Gastroesophageal sphincter (tissue), 4 donors: ENCODE measurements around the gene ATP5F1D. TPM values are rescaled to one million over a fixed set of nuclear protein-coding genes. Genes with fewer than 3 reads are reported as not detected.

Experiments used
- ATAC-seq: fragments of 150-250 bp; one replicate; pipeline ENCODE4 v1.9.1; 2016; ENCODE audit warnings: mild to moderate bottlenecking, moderate library complexity
- H3K27ac ChIP-seq, 4 donors: fragments of 200-600 bp; sonication (generic) in 3 of 4; 1 replicate in 3 of 4; 2 replicates in 1 of 4; pipeline ENCODE4 v1.5.1; 2016 to 2019
- H3K27me3 ChIP-seq: fragments of 200-600 bp; sonication (generic); one replicate; pipeline ENCODE4 v1.5.1; 2019
- H3K36me3 ChIP-seq, 2 donors: fragments of 200-600 bp; sonication (generic); one replicate each; pipeline ENCODE4 v1.5.1; 2019; ENCODE audit warnings: control low read depth in 1 of 2
- H3K4me1 ChIP-seq, 3 donors: fragments of 200-600 bp; sonication (generic); 1 replicate in 2 of 3; 2 replicates in 1 of 3; pipeline ENCODE4 v1.5.1; 2016 to 2019; ENCODE audit warnings: control low read depth in 2 of 3
- H3K4me3 ChIP-seq, 2 donors: fragments of 200-600 bp; sonication (generic); one replicate each; pipeline ENCODE4 v1.5.1; 2019; ENCODE audit warnings: mild to moderate bottlenecking in 1 of 2, moderate library complexity in 1 of 2
- H3K9me3 ChIP-seq, 3 donors: fragments of 200-600 bp; sonication (generic); one replicate each; pipeline ENCODE4 v1.5.1; 2017 to 2019; ENCODE audit warnings: control low read depth in 2 of 3
- CTCF ChIP-seq, 4 experiments: fragments of 200-600 bp in 2 of 4; fragments of 450-650 bp in 2 of 4; sonication (generic) in 1 of 4; IDR thresholded peaks; one replicate each; pipeline ENCODE4 v1.5.1; 2017 to 2019; ENCODE audit warnings: antibody characterized with exemption in 4 of 4, mild to moderate bottlenecking in 2 of 4, moderate library complexity in 2 of 4
- EP300 ChIP-seq: sonication (generic); formaldehyde crosslinking; IDR thresholded peaks from one replicate; pipeline ENCODE4 v1.6.1; 2017; ENCODE audit warnings: antibody characterized with exemption, mild to moderate bottlenecking
- POLR2A ChIP-seq, 2 donors: fragments of 450-650 bp; IDR thresholded peaks; one replicate each; pipeline ENCODE4 v1.6.1; 2017; ENCODE audit warnings: antibody characterized with exemption in 2 of 2, mild to moderate bottlenecking in 2 of 2, moderate library complexity in 1 of 2
- POLR2AphosphoS5 ChIP-seq: sonication (generic); formaldehyde crosslinking; IDR thresholded peaks from one replicate; pipeline ENCODE4 v1.6.1; 2017; ENCODE audit warnings: antibody characterized with exemption
- WGBS, 2 donors: methylation state at CpG; one replicate each; pipeline ENCODE4 v1.1.5; 2018; ENCODE audit warnings: low coverage in 1 of 2; 5-methylcytosine and 5-hydroxymethylcytosine counted together
- total RNA-seq, 4 donors: library from RNA; depleted of rRNA; stranded (reverse); fragments of >200 nt; gene quantifications; one replicate each; pipeline ENCODE4 v1.1.0, GENCODE V29; 2016

The ATP5F1D gene
- total RNA-seq, 4 donors from 2014 or later: 62.3 to 116 (median 84.1) TPM

- Histone ChIP-seq H3K9me3 (no peaks in the 10 kb centered on the region), H3K4me1 (peaks cover 0 to 100% (median 57%) of the 10 kb centered on the region in 3 donors), H3K27ac (peak overlapping the region; percentile 70 to 89 (median 87)), H3K36me3 (peaks cover 0 to 20% of the 10 kb centered on the region in 2 donors), H3K27me3 (no peaks in the 10 kb centered on the region), H3K4me3 (peak overlapping the region in 1 of 2 donors; percentile 21)
- 90% methylated on average over 4 of the region's 21 CpGs; no CpG with 5 or more reads in 1 of the 2 donors for WGBS, 2 donors
- peak; percentile 4 for ATAC-seq
- TF ChIP-seq EP300 (no peak), CTCF (IDR thresholded peaks at IDR 0.05) (no peak), POLR2AphosphoS5 (no peak), POLR2A (IDR thresholded peaks at IDR 0.05) (no peak)
Measured at GRCh38 chr19:1214299-1214861, 27.2 kb upstream of the ATP5F1D start.

GRCh38 chr19:1214862-1215731 is 26.5 kb upstream of the ATP5F1D start:
- WGBS, 2 donors: 54% methylated on average over 6 of the region's 26 CpGs; no CpG with 5 or more reads in 1 of the 2 donors
- peaks cover 0 to 100% (median 50%) of the 10 kb centered on the region in 3 donors for H3K4me1 ChIP-seq
- H3K27ac ChIP-seq: peak overlapping the region; percentile 70 to 89 (median 87)
- no peaks in the 10 kb centered on the region for H3K9me3 ChIP-seq
- peak; percentile 70 for ATAC-seq
- peaks cover 0 to 22% of the 10 kb centered on the region in 2 donors for H3K36me3 ChIP-seq
- TF ChIP-seq CTCF (IDR thresholded peaks at IDR 0.05) (peak in 2 of 4 experiments; percentile 5 to 13), POLR2AphosphoS5 (peak; percentile 60), EP300 (no peak), POLR2A (IDR thresholded peaks at IDR 0.05) (no peak)
- H3K4me3 ChIP-seq: peak overlapping the region in 1 of 2 donors; percentile 21
- H3K27me3 ChIP-seq: no peaks in the 10 kb centered on the region

GRCh38 chr19:1216756-1217155 is 24.8 kb upstream of the ATP5F1D start:
- 67 to 86% methylated on average over 3 of the region's 12 CpGs for WGBS, 2 donors
- H3K27ac ChIP-seq: peak overlapping the region in 3 of 4 donors; percentile 87 to 89 (median 87)

GRCh38 chr19:1217366-1217765 is 24.2 kb upstream of the ATP5F1D start:
- peaks cover 0 to 100% (median 58%) of the 10 kb centered on the region in 3 donors for H3K4me1 ChIP-seq
- ATAC-seq: no peak
- H3K27me3 ChIP-seq: no peaks in the 10 kb centered on the region
- H3K27ac ChIP-seq: peak overlapping the region in 3 of 4 donors; percentile 87 to 89 (median 87)
- peaks cover 0 to 31% of the 10 kb centered on the region in 2 donors for H3K36me3 ChIP-seq
- TF ChIP-seq POLR2A (IDR thresholded peaks at IDR 0.05) (no peak), EP300 (no peak), CTCF (IDR thresholded peaks at IDR 0.05) (no peak), POLR2AphosphoS5 (no peak)
- WGBS, 2 donors: 30 to 91% methylated on average over 2 to 6 of the region's 15 CpGs
- H3K9me3 ChIP-seq: no peaks in the 10 kb centered on the region
- H3K4me3 ChIP-seq: no peak overlapping the region

More at GRCh38 chr19:1216756-1217155, 24.8 kb upstream of the ATP5F1D start:
- no peaks in the 10 kb centered on the region for H3K27me3 ChIP-seq
- no peak for TF ChIP-seq POLR2AphosphoS5
- no peak for ATAC-seq
- no peaks in the 10 kb centered on the region for H3K9me3 ChIP-seq
- peaks cover 0 to 26% of the 10 kb centered on the region in 2 donors for H3K36me3 ChIP-seq
- H3K4me1 ChIP-seq: peaks cover 0 to 100% (median 55%) of the 10 kb centered on the region in 3 donors
- no peak overlapping the region for H3K4me3 ChIP-seq
